ENCODE results near the gene ARRDC3.

The ARRDC3 gene

DNA sequence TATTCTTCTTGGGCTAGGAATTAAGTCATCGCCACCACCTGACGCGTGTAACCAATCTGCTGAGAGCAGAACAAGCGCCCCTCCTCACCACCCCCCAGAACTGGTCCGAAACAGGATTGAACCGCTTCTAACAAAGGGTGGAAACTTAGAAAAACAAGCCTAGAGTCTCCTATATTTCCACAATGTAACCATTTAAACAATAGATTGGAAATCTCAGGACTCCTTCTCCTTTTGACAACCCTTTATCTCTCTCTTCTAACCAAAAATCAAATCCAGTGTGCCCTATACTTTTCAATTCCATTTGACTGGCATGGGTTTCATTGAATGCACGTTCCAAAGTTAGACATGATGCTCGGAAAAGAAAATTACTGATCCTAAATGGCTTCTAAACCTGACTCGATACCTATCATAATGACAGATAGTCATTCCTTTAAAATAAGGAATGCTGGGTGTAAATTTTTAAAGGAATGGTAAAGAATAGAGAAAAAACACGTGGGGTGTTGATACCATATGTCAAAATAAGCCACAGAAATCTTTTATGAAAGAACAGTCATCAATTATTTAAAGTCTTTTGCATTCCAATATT is 1.2 kb downstream of the ARRDC3 start:
- no peak for TF ChIP-seq CTCF (IDR thresholded peaks at IDR 0.05)

GRCh38 chr5:91381239-91381773 is 1.8 kb downstream of the ARRDC3 start:
- no peak for TF ChIP-seq CTCF (IDR thresholded peaks at IDR 0.05)

- no peak for TF ChIP-seq CTCF (IDR thresholded peaks at IDR 0.05)
These were observed 2.5 kb downstream of the ARRDC3 start for GRCh38 chr5:91380491-91381238.

DNA sequence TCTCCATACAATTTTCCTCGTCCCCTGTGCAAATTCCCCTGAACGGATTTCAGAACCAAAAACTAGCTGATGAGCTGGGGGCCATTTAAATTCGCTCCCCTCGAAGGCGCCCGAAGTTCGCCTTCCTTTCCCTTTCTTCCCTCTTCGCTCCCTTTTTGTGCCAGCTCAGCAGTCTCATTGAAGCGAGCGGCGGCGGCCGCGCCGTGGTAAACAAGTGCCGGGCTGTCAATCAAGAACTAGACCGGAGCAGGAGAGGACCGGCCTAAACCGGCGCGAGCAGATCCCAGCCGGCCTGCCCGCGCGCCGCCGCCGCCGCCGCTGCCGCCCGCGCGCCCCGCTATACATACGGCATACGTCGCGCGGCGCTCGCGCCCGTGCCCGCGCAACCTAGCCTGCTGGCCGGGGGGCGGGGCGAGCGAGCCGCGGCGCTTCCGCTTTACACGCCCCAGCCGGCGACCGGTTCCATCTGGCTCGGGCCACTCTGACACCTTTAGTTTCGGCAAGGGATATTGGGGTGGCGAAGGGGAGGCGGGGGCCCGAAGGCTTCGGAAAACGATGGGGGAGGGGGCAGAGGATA is 3.1 kb downstream of the ARRDC3 start:
- no peak for TF ChIP-seq CTCF (IDR thresholded peaks at IDR 0.05)

DNA sequence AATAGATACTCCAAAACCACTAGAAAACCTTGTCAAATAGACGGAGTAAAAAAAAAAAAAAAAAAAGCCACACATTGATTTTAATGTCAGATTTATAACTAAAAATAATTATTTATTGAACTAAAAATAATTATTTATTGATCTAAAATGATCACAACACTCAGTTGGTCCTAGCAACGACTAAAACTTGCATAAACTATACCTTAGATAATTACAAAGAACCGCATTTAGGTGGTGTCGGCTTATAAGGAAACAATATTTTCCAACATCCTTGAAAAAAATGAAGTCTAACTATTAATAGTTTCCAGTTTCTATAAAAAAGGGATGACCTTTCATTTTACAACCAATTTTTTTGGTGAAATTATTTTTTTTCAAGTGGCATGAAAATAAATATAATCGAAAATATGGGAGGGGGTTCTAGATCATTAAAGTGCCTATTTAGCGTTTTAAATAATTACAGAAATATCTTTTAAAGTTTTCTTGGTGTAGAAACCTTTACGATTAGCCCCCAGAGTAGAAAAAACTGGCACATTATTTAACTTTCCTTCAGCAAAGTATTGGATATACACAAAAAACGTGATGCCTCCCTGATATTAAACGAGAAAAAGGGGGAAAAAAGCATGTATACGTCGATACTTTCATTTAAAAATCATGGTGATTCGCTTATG is 3.7 kb downstream of the ARRDC3 start:
- TF ChIP-seq CTCF (IDR thresholded peaks at IDR 0.05) = no peak

DNA sequence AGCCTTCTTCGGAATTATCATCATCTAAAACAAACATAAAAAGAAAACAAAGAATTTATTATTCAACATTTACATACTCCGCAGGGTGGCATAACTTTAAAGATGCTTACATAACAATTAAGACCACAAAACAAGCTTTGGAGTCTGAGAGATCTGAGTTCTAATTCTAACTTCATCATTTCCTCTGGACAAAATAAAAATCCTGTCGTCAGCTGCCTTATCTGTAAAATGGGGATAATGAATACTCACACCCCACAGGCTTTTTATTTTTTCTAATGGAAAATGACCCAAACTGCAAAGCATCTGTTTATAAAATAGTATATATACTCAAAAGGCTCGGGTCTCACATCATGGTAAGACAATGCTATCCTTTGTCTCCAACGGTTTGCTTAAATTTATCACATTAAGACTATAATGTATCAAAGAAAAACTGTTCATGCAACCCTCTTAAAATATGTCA is 4.3 kb downstream of the ARRDC3 start:
- no peak for TF ChIP-seq CTCF (IDR thresholded peaks at IDR 0.05)

GRCh38 chr5:91374893-91375520 is 8.1 kb downstream of the ARRDC3 start:
- TF ChIP-seq CTCF (IDR thresholded peaks at IDR 0.05) = no peak
